LoVo (cell line): ENCODE measurements around the gene SERPINB10.
"Not testable (repeated sequence)": the region's sequence is repeated elsewhere in the genome, so short reads cannot be mapped to it uniquely, and the experiment has no call there.

ENCODE experiments used
- DNase-seq: peaks from one replicate; pipeline ENCODE4 v3.0.0-alpha.2; 2016; ENCODE audit warnings: low spot score

SERPINB10 gene

GRCh38 chr18:63892566-63892965 is 15.2 kb upstream of the SERPINB10 start:
- DNase-seq, result no peak

GRCh38 chr18:63894106-63894772 is 13.5 kb upstream of the SERPINB10 start:
- no peak for DNase-seq

DNA sequence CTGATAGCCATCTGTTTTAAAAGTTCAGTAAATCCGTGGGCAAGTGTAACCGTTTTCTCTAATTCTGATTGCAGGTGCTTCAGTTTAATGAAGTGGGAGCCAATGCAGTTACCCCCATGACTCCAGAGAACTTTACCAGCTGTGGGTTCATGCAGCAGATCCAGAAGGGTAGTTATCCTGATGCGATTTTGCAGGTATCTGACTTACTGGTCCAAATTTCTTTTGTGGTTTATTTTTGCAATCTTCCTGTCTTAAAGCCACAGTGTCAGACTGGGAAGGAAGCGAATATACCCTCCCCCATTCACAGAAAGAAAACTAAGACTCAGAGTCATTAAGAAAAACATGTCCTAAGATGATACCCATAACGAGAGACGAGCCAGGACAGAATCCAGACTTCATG is 12.6 kb upstream of the SERPINB10 start:
- no peak for DNase-seq

DNA sequence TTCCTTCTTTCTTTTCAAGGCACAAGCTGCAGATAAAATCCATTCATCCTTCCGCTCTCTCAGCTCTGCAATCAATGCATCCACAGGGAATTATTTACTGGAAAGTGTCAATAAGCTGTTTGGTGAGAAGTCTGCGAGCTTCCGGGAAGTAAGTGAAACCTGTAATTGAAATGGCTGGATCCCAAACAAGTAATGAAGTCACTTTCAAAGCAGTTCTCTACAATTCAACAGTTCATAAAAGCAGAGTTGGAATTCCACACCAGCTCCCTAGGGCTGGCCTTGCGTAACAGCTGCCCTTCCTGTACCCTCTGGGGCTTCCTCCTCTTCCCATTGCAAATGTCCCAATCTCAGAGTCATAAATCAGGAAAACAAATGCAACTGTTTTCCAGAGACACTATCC is 10.7 kb upstream of the SERPINB10 start:
- DNase-seq, result no peak

GRCh38 chr18:63899206-63899605 is 8.6 kb upstream of the SERPINB10 start:
- no peak for DNase-seq

DNA sequence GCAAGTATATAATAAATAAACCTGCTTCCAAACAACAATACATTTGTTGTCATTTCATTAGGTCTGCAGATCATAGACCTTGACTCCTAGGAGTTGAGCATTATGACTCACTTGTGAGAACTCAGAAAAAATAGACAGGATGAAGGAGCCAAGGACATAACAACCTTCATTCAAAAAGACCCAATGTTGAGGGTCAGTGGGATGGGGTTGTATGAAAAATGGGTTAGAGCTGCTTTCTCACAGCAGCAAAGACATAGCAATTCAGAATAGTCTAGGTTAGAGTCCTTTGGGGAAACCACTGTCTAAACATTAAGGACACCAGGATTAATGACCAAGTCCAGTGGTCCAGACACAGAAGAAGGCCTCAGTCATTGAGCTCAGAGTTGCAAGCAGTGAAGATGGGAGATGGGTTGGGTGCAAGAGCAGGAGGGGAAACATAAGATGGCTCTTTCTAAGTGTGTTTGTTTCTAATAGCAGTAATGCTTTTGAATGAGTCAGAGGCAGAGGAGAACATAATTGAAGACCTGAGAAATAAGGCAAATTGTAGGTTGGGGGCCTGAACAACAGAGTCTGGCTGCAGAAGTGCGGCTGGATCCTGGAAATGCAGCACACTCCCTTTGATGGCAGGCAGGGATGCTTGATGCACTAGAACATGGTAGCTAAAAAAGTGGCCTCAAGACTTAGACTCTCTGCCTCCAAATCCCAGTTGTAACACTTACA is 3.7 kb upstream of the SERPINB10 start:
- no peak for DNase-seq

GRCh38 chr18:63904694-63905093 is 3.1 kb upstream of the SERPINB10 start:
- DNase-seq, result no peak

DNA sequence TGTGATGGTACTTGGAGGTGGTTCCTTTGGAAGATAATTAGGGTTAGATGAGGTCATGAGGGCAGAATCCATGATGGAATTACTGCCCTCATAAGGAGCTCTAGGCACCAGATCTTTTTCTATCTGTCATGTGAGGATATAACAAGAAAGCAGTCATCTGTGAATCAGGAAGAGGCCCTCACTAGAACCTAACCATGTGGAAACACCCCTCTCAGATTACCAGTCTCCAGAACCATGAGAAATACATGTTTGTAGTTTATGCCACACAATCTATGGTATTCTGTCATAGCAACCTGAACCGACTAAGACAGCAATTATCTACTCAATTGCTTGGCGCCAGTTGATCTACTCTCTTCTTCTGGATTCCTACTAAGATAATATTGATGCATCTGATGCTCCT is 2.4 kb upstream of the SERPINB10 start:
- DNase-seq, result no peak

DNA sequence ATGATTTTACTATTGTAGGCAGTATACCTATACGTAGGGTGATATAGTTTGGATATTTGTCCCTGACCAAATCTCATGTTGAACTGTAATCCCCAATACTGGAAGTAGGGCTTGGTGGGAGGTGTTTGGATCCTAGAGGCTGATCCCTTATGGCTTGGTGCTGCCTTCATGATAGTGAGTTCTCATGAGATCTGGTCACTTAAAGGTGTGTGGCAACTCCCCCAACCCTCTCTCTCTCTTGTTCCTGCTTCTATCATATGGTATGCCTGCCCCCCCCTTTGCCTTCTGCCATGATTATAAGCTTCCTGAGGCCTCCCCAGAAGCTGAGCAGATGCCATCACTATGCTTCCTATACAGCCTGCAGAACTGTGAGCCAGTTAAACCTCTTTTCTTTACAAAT is 1.7 kb upstream of the SERPINB10 start:
- DNase-seq, result no peak

- DNase-seq, result no peak
These were observed 1.1 kb downstream of the SERPINB10 start for GRCh38 chr18:63908858-63909257.

DNA sequence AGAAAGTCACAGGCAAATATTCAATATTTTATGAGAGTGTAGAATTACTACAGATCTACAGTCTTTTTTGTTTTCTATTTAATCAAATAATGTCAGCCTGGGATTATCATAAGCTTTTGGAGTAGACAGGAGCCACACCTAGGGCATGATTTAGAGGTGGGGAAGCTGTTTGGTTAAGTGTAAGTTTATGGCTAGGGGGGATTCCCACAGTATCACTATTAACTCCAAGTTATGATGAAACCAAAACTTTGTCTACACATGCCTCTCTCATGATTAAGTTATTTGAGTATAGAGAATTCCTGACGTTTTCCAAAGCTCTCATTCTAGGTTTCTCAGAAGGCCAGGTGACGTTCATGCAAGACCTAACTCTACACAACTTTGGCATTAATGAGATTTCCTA is 2.1 kb downstream of the SERPINB10 start:
- no peak for DNase-seq

GRCh38 chr18:63917817-63918216 is 10.1 kb downstream of the SERPINB10 start:
- DNase-seq, result no peak

- DNase-seq, result no peak
These were observed 14.3 kb downstream of the SERPINB10 start for GRCh38 chr18:63922049-63922448.

DNA sequence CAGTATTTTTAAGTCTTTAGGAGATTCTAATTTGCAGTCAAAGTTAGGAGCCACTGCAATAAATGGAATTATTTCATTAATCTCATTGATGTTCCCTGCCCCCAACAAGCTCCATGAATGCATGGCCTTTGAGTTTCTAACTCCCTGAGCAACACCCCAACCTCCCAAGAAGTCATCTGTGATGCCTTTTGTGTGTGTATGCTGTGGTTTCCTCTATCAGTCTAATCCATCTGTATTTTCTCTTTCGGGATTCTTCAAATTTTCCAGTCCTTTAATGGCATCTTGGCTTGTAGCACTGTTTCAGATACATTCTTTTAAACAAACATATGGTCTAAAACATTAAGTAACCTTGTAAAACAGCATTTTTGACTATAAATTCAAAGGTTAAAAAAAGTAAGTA is 16.8 kb downstream of the SERPINB10 start:
- DNase-seq, result no peak

DNA sequence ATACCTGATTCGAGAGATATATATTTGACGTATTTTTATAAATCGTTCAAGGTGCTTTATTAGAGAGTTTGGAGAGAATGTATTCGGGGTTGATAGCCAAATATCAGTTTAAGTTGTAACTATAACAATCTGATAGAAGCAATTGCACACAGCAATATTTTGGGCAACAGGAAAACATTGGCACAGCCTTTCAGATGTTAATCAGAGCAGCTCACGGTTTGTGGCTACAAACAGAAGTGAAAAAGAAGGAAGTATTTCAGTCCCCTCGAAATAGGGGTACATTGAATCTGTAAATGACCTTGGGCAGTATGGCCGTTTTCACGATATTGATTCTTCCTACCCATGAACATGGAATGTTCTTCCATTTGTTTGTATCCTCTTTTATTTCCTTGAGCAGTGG is 20.6 kb downstream of the SERPINB10 start:
- DNase-seq, result no peak

- not testable (repeated sequence) for DNase-seq
These were observed 21.6 kb downstream of the SERPINB10 start for GRCh38 chr18:63929369-63929768.

DNA sequence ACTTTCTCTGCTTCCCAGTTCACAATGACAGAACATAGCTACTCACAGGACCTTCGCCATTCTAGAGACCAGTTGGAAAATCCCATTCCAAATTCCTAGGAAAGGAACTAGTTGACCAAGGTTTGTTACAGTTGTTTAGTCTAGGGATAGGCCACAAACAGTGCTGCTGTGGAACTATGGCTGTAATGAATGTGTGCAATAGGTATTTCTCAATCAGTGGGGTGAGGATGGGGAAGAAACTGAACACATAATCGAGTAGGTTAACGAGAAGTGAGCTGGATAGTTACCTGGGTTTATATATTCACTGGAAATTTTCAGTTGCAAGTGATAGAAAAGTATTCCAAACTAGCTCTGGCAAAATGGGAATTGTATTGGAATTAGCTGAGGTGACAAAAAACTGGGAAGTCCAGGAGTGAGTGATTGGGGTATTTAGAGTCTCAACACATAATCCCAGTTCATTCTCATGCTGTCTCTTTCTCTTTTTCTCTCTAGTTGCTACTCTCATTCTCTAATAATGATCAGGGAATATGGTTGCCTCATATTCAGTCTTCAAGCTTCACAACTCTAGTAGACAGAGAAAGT is 23.1 kb downstream of the SERPINB10 start:
- no peak for DNase-seq

DNA sequence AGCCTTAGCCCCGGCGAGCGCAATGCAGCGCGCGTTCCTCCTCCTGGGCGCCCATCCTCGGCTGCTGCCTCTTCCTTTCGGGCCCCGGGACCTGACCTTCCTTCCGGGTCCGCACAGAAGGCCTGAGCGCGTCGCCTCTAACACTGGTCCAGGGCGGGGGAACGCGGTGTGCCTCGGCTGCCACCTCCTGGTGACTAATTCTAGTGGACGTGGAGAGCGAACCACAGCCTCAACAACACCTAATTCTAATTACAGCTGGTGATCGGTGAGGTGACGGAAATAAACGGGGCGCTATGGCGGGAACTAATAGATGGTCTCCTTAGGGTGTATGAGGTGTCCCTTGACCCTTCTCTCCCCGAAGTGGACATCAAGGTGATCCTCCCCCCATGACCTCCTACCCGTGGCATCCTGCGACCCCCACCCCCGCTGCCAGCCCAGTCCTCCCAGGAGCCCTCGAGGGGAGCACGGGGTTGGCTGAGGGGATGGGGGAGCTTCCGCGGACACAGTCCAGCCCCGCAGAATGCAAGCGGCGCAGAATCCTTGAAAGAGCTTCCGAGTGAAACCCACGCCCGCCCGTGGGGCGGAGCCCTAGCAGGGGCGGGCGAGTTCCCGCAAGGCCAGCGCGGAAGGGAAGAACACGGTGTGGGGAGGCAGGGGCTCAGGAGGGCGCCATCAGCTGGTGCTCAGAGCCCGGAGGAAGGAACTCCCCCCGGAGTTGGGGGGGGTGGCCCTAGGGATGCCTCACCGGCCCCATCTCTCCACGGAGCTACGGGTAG is 28.6 kb downstream of the SERPINB10 start:
- peak; percentile 80 for DNase-seq

DNA sequence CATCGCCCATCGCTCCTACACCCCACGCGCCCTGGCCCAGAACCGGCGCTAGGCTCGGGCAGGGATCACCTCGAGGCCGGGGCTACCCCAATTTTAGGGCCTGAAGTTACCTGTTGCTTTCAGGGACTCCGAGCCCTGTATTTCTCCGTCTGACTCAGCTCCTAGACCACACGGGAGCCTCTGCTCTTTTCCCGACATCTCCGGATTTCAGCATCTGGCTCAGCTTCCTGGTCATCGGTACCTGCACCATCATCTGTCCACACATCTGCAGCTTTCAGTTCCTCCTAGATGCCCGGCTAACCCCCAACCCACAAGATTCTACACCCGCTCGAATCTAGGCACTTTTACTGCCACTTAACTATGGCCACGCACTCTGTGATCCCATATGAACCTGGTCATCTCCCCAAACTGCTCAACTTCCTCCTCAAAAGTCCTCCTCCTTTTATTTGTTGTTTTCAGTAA is 29.2 kb downstream of the SERPINB10 start:
- DNase-seq, result no peak

- no peak for DNase-seq
These were observed 32.2 kb downstream of the SERPINB10 start for GRCh38 chr18:63940008-63940407.

DNA sequence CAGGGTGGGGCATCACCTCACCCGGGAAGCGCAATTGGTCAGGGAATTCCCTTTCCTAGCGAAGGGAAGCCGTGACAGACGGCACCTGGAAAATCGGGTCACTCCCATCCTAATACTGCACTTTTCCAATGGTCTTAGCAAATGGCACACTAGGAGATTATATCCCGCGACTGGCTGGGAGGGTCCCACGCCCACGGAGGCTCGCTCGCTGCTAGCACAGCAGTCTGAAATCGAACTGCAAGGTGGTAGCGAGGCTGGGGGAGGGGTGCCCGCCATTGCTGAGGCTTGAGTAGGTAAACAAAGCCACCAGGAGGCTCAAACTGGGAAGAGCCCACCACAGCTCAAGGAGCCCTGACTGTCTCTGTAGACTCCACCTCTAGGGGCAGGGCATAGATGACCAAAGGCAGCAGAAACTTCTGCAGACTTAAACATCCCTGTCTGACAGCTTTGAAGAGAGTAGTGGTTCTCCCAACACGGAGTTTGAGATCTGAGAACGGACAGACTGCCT is 32.8 kb downstream of the SERPINB10 start:
- DNase-seq, result not testable (repeated sequence)

DNA sequence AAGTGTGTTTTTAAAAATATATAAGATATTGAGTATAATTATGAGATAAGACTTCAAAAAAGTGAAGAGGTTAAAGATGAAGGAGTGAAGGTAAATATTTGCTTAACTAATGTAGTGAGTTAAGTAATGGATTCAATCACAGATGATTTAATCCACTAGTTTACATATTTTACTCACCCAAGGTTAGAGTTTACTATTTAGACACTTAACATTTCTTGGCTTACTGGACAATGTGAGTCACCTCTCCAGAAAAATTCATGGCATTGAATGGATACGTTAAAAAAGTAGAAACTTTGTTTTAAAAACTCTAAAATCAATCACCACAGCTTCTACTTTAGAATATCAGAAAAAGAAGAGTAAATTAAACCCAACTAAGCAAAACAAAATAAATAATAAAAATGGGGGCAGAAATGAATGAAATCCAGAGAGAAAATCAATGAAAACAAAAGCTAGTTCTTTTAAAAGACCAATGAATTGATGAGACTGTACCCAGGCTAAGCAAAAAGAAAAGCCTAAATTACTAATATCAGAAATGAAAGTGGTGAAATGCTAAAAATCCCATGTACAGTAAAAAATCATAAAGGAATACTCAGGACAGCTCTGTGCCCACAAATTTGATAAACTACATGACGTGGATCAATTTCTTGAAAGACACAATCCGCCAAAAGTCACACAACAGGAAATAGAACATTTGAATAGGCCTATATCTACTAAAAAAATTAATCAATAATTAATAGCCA is 39.5 kb downstream of the SERPINB10 start:
- DNase-seq, result no peak
